AG20443 (cell line): ENCODE results near the gene COPZ1.
A peak's percentile ranks its signal among the peaks of the same experiment; 100 is the strongest.

Source experiments
- DNase-seq: peaks from one replicate; pipeline ENCODE4 v3.0.0; 2012; ENCODE audit warnings: low spot score, mixed read lengths

COPZ1 gene

GRCh38 chr12:54394281-54394719 is 69.4 kb downstream of the COPZ1 start:
- DNase-seq, result peak; percentile 62

- no peak for DNase-seq
These were observed 70.1 kb downstream of the COPZ1 start for GRCh38 chr12:54394986-54395385.

GRCh38 chr12:54395545-54395944 is 70.6 kb downstream of the COPZ1 start:
- DNase-seq, result no peak

- DNase-seq, result no peak
These were observed 72.2 kb downstream of the COPZ1 start for GRCh38 chr12:54397157-54397556.

- no peak for DNase-seq
These were observed 73.3 kb downstream of the COPZ1 start for GRCh38 chr12:54398218-54398617.

- DNase-seq, result peak; percentile 91
These were observed 74.3 kb downstream of the COPZ1 start for GRCh38 chr12:54398995-54399793.

GRCh38 chr12:54401119-54401518 is 76.2 kb downstream of the COPZ1 start:
- DNase-seq, result no peak
